ENCODE results near the gene MIGA2. TPM values are rescaled to one million over a fixed set of nuclear protein-coding genes. Genes with fewer than 3 reads are reported as not detected.

The MIGA2 gene
- polyA plus RNA-seq, 2 of the 4 experiments (the other 2 are of a cell fraction) = 6.4 to 16.1 TPM

- peak overlapping the region; percentile 99 for H3K4me2 ChIP-seq
- no peak for FAIRE-seq
- ChIA-PET CTCF (interaction anchor here (1.3 to 1.9 kb wide), 3 partner anchors 14 to 76 kb away, joined by 4 to 9 read pairs (median 8); no protein-coding TSS in a partner anchor), POLR2A (interaction anchor here (0.6 to 1.9 kb wide), 10 partner anchors 8 to 545 kb away, joined by 3 to 8 read pairs (median 5); partner anchors contain the start of genes MIGA2 and NTMT1)
- peak in 1 of 2 experiments; percentile 93 for DNase-seq (ENCODE audit: low read depth in 1 of 2, low spot score in 1 of 2)
- no peak; a peak in 1 of 6 replicates for ATAC-seq
- TF ChIP-seq BCL3 (IDR thresholded peaks at IDR 0.05) (no peak), FOSL2 (IDR thresholded peaks at IDR 0.05) (no peak), FOSL2 (CRISPR knock-in tag; IDR thresholded peaks at IDR 0.05) (no peak), KDM5A (IDR thresholded peaks at IDR 0.05) (0 out of 2 replicates have a peak, but pooled peaks have one; percentile 0), HEYL (CRISPR knock-in tag; IDR thresholded peaks at IDR 0.05) (no peak), JUN (IDR thresholded peaks at IDR 0.05) (no peak), MYC (IDR thresholded peaks at IDR 0.05; ENCODE audit: borderline replicate concordance, low read length) (no peak), CTCF (IDR thresholded peaks at IDR 0.05) (no peak), E2F6 (IDR thresholded peaks at IDR 0.05; ENCODE audit: borderline replicate concordance, low read depth) (no peak), PHF8 (IDR thresholded peaks at IDR 0.05; ENCODE audit: borderline replicate concordance, low read depth) (peak; percentile 6; the same call in 1 of the 2 replicates), BHLHE40 (IDR thresholded peaks at IDR 0.05; ENCODE audit: low read depth, low read length) (no peak)
- peaks cover 18% of the 10 kb centered on the region; the same call in 2 of the 3 replicates for H3K4me1 ChIP-seq
- no peaks in the 10 kb centered on the region for H3K9me3 ChIP-seq
- 6% methylated on average over 9 of the region's 30 CpGs for WGBS (ENCODE audit: missing lambda C conversion rate)
- H3K27ac ChIP-seq = peak overlapping the region; percentile 90 to 94
- H3K4me3 ChIP-seq = peak overlapping the region; percentile 78
Measured at GRCh38 chr9:129081388-129081904, 45.0 kb downstream of the MIGA2 start.

GRCh38 chr9:129084087-129084486 lies 47.7 kb downstream of the MIGA2 start:
- no peak overlapping the region for H3K4me3 ChIP-seq
- no peak for TF ChIP-seq CBX2 (IDR thresholded peaks at IDR 0.05; ENCODE audit: borderline replicate concordance, low read depth)
- no peak for TF ChIP-seq HEYL (CRISPR knock-in tag; IDR thresholded peaks at IDR 0.05)
- no peak for TF ChIP-seq CEBPB (IDR thresholded peaks at IDR 0.05)
- TF ChIP-seq MYC (IDR thresholded peaks at IDR 0.05; ENCODE audit: borderline replicate concordance, low read length) = no peak
- TF ChIP-seq HMGXB4 (CRISPR knock-in tag; IDR thresholded peaks at IDR 0.05; ENCODE audit: borderline replicate concordance) = no peak
- TF ChIP-seq EHF (CRISPR knock-in tag; IDR thresholded peaks at IDR 0.05) = no peak
- TF ChIP-seq RAD21 (conservative IDR thresholded peaks at IDR 0.05 in 1 of 2, IDR thresholded peaks at IDR 0.05 in 1 of 2) = no peak
- no peak for TF ChIP-seq CTCF (IDR thresholded peaks at IDR 0.05)
- no peak for TF ChIP-seq PHF8 (IDR thresholded peaks at IDR 0.05; ENCODE audit: borderline replicate concordance, low read depth)
- no peak for TF ChIP-seq EHMT2 (IDR thresholded peaks at IDR 0.05; ENCODE audit: low read depth)
- no peak for TF ChIP-seq KDM5A (IDR thresholded peaks at IDR 0.05)
- no peak for TF ChIP-seq ESRRA (IDR thresholded peaks at IDR 0.05; ENCODE audit: borderline replicate concordance, low read length)
- no peak for TF ChIP-seq CHD2 (IDR thresholded peaks at IDR 0.05; ENCODE audit: low read length, partially characterized antibody)
- TF ChIP-seq FOSL2 (IDR thresholded peaks at IDR 0.05) = no peak
- no peak for TF ChIP-seq FOSL2 (CRISPR knock-in tag; IDR thresholded peaks at IDR 0.05)
- no peak for TF ChIP-seq MAFK (IDR thresholded peaks at IDR 0.05; ENCODE audit: partially characterized antibody)
- TF ChIP-seq ZNF302 (CRISPR knock-in tag; IDR thresholded peaks at IDR 0.05) = no peak
- TF ChIP-seq MAZ (IDR thresholded peaks at IDR 0.05; ENCODE audit: borderline replicate concordance, low read depth, low read length) = no peak
- TF ChIP-seq HOXB5 (CRISPR knock-in tag; IDR thresholded peaks at IDR 0.05) = no peak
- no peak for TF ChIP-seq JUNB (IDR thresholded peaks at IDR 0.05)
- no peak for TF ChIP-seq SMC3 (IDR thresholded peaks at IDR 0.05)
- CTCF ChIA-PET = interaction anchor here (0.6 kb wide), 1 partner anchor 323 kb away, joined by 3 read pairs; no protein-coding TSS in a partner anchor
- ATAC-seq (no peak), DNase-seq (ENCODE audit: low read depth in 1 of 2, low spot score in 1 of 2) (no peak), FAIRE-seq (no peak)
- POLR2A ChIA-PET = no interaction called here
- no peaks in the 10 kb centered on the region for H3K9me3 ChIP-seq
- no peak overlapping the region for H3K27ac ChIP-seq
- peaks cover 14% of the 10 kb centered on the region; the same call in 2 of the 3 replicates for H3K4me1 ChIP-seq
- 74% methylated on average over 7 of the region's 7 CpGs for WGBS (ENCODE audit: missing lambda C conversion rate)
- no peak overlapping the region for H3K4me2 ChIP-seq

All from A549 (cell line).